ENCODE measurements around the gene VIPR1.

The VIPR1 gene

DNA sequence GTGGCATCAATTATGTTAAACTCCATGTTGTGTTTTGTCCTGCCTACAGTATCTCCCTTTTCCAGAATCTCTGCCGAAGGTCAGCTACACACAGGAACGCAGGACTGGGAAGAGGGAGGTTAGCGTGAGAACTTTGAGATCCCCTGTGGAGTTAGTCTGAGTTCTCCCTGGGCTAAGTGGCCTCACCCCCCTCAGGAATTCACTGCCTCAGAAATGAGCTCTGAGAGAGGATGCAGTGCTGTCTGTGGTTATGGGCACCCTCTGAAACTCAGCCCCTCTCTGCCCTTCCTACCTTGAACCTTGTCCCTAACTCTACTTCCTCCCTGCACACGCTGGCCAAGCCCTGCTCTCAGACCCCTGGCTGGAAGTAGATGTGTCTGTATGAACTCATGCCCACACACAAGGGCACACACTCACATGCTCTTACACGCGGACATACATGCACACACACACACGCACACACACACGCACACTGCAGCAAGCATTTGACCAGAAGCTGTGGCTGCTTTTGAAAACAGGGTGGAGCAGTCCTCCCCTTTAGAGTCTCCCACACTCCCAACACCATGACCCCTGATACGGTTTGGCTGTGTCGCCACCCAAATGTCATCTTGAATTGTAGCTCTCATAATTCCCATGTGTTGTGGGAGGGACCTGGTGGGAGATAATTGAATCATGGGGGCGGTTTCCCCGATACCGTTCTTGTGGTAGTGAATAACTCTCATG is 5.3 kb upstream of the VIPR1 start:
- Histone ChIP-seq H3K9me3 (ENCODE audit: control insufficient read depth, insufficient read depth, low read length) (no peaks in the 10 kb centered on the region), H3K4me1 (ENCODE audit: control insufficient read depth, insufficient read depth, low read length) (peaks cover 9% of the 10 kb centered on the region), H3K4me3 (ENCODE audit: low read depth, low read length) (no peak overlapping the region), H3K36me3 (ENCODE audit: control insufficient read depth, insufficient read depth, low read length) (no peaks in the 10 kb centered on the region), H3K9ac (ENCODE audit: low read depth, low read length) (no peak overlapping the region), H3K27me3 (ENCODE audit: control insufficient read depth, insufficient read depth, low read length) (peaks cover 41% of the 10 kb centered on the region)

GRCh38 chr3:42498034-42498433 is 4.4 kb upstream of the VIPR1 start:
- no peak overlapping the region for H3K4me3 ChIP-seq (ENCODE audit: low read depth, low read length)
- H3K27me3 ChIP-seq (ENCODE audit: control insufficient read depth, insufficient read depth, low read length): peaks cover 44% of the 10 kb centered on the region
- peaks cover 9% of the 10 kb centered on the region for H3K4me1 ChIP-seq (ENCODE audit: control insufficient read depth, insufficient read depth, low read length)
- no peak overlapping the region for H3K9ac ChIP-seq (ENCODE audit: low read depth, low read length)
- H3K9me3 ChIP-seq (ENCODE audit: control insufficient read depth, insufficient read depth, low read length): no peaks in the 10 kb centered on the region
- no peaks in the 10 kb centered on the region for H3K36me3 ChIP-seq (ENCODE audit: control insufficient read depth, insufficient read depth, low read length)

DNA sequence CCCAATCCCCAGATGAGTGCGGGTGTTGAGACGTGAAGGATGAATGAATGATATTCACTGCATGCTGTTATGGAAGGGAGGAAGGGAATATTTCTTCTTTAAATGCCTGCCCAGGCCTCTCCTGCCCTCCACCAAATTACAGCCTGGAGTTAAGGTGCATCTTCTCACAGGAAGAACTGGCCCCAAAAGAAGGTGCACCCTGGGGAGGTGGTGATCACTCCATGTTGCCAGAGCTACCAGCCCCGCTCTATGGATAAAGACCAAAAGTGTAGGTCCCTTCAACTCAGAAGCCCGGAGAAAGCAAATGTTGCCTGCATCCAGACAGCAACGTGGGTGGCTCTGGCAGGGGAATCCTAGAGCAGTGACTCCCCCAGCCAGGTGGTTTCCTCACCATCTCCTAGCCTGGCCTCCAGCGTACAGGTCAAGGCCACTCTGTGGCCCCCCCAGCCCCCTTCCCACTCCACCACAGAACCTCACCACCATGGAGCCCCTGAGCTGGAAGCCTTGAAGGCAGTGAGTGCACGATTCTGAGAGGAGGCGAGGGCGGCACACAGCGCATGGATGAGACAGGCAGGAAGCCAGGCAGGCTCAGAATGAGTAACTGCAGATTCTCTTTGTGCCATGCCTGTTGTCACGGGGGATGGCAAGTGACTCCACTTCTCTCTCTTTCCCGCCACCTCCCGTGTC is 3.5 kb upstream of the VIPR1 start:
- Histone ChIP-seq H3K9me3 (ENCODE audit: control insufficient read depth, insufficient read depth, low read length) (no peaks in the 10 kb centered on the region), H3K27me3 (ENCODE audit: control insufficient read depth, insufficient read depth, low read length) (peaks cover 53% of the 10 kb centered on the region), H3K36me3 (ENCODE audit: control insufficient read depth, insufficient read depth, low read length) (no peaks in the 10 kb centered on the region), H3K9ac (ENCODE audit: low read depth, low read length) (no peak overlapping the region), H3K4me3 (ENCODE audit: low read depth, low read length) (no peak overlapping the region), H3K4me1 (ENCODE audit: control insufficient read depth, insufficient read depth, low read length) (peaks cover 9% of the 10 kb centered on the region)

GRCh38 chr3:42499478-42499871 is 3.0 kb upstream of the VIPR1 start:
- peaks cover 9% of the 10 kb centered on the region for H3K4me1 ChIP-seq (ENCODE audit: control insufficient read depth, insufficient read depth, low read length)
- no peak overlapping the region for H3K4me3 ChIP-seq (ENCODE audit: low read depth, low read length)
- no peaks in the 10 kb centered on the region for H3K36me3 ChIP-seq (ENCODE audit: control insufficient read depth, insufficient read depth, low read length)
- H3K27me3 ChIP-seq (ENCODE audit: control insufficient read depth, insufficient read depth, low read length): peaks cover 55% of the 10 kb centered on the region
- H3K9me3 ChIP-seq (ENCODE audit: control insufficient read depth, insufficient read depth, low read length): no peaks in the 10 kb centered on the region
- no peak overlapping the region for H3K9ac ChIP-seq (ENCODE audit: low read depth, low read length)

DNA sequence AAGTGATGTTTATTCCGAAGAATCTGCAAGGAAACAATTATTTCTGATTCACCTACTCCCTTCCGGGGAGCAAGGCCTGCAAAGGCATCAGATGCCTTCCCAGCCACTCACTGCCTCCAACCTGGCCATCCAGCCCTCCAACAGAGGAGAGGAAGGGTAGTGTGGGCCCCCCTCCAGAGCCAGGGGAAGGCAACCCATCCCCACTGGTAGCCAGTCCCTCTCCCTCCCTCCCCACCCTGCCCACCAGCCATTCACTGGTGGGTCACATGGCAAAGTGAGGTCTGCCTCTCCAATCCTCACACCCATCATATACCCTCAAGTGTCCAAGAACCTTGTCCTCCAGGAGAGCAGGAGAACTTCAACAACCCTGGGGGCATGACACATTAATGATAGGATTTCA is 2.4 kb upstream of the VIPR1 start:
- Histone ChIP-seq H3K9me3 (ENCODE audit: control insufficient read depth, insufficient read depth, low read length) (no peaks in the 10 kb centered on the region), H3K4me3 (ENCODE audit: low read depth, low read length) (no peak overlapping the region), H3K36me3 (ENCODE audit: control insufficient read depth, insufficient read depth, low read length) (no peaks in the 10 kb centered on the region), H3K27me3 (ENCODE audit: control insufficient read depth, insufficient read depth, low read length) (peaks cover 55% of the 10 kb centered on the region), H3K9ac (ENCODE audit: low read depth, low read length) (no peak overlapping the region), H3K4me1 (ENCODE audit: control insufficient read depth, insufficient read depth, low read length) (peaks cover 9% of the 10 kb centered on the region)

DNA sequence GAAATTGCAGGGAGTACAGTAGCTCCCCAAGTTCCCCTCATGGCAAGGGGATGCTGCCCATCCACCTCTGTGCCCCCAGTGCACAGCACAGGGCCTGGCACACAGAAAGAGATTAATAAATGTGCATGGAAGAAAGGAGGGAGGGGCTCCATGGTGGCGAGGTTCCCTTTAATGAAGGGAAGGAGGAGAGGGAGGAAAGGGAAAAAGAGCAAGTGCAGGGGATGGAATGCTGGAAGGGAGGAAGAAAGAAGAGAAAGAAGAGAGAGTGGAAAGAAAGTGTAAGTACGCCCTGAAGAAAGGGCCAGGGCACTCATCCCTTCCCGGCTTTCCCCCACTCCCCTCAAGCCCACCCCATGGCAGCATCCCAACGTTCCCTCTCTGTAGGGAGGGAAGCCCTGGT is 1.5 kb upstream of the VIPR1 start:
- Histone ChIP-seq H3K9me3 (ENCODE audit: control insufficient read depth, insufficient read depth, low read length) (no peaks in the 10 kb centered on the region), H3K4me3 (ENCODE audit: low read depth, low read length) (peak overlapping the region; percentile 63), H3K9ac (ENCODE audit: low read depth, low read length) (no peak overlapping the region), H3K4me1 (ENCODE audit: control insufficient read depth, insufficient read depth, low read length) (peaks cover 9% of the 10 kb centered on the region), H3K36me3 (ENCODE audit: control insufficient read depth, insufficient read depth, low read length) (no peaks in the 10 kb centered on the region), H3K27me3 (ENCODE audit: control insufficient read depth, insufficient read depth, low read length) (peaks cover 55% of the 10 kb centered on the region)

DNA sequence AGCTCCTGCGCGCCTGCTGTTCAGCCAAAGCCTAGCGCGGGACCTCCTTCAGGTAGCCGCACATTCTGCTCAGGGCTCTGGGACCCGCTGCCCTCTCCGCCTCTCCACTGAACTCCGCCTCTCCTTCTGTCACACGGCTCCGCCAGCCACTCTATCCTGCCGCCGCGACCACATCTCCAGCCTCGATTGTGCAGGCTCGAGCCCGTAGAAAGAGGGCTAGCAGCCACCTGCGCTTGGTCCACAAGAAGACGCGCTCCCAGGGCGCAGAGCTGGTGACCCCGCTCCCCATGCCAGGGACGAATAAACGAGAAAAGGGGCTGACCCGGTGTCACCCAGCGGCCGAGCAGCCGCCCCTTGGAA is 1.1 kb upstream of the VIPR1 start:
- Histone ChIP-seq H3K9ac (ENCODE audit: low read depth, low read length) (no peak overlapping the region), H3K4me3 (ENCODE audit: low read depth, low read length) (peak overlapping the region; percentile 63), H3K4me1 (ENCODE audit: control insufficient read depth, insufficient read depth, low read length) (peaks cover 9% of the 10 kb centered on the region), H3K27me3 (ENCODE audit: control insufficient read depth, insufficient read depth, low read length) (peaks cover 55% of the 10 kb centered on the region), H3K36me3 (ENCODE audit: control insufficient read depth, insufficient read depth, low read length) (no peaks in the 10 kb centered on the region), H3K9me3 (ENCODE audit: control insufficient read depth, insufficient read depth, low read length) (no peaks in the 10 kb centered on the region)

- peaks cover 55% of the 10 kb centered on the region for H3K27me3 ChIP-seq (ENCODE audit: control insufficient read depth, insufficient read depth, low read length)
- no peak overlapping the region for H3K9ac ChIP-seq (ENCODE audit: low read depth, low read length)
- H3K4me3 ChIP-seq (ENCODE audit: low read depth, low read length): peak overlapping the region; percentile 63
- H3K9me3 ChIP-seq (ENCODE audit: control insufficient read depth, insufficient read depth, low read length): no peaks in the 10 kb centered on the region
- no peaks in the 10 kb centered on the region for H3K36me3 ChIP-seq (ENCODE audit: control insufficient read depth, insufficient read depth, low read length)
- H3K4me1 ChIP-seq (ENCODE audit: control insufficient read depth, insufficient read depth, low read length): peaks cover 6% of the 10 kb centered on the region
These were observed 588 bp upstream of the VIPR1 start for GRCh38 chr3:42501681-42502428.

GRCh38 chr3:42503251-42503924 is 945 bp downstream of the VIPR1 start:
- H3K4me3 ChIP-seq (ENCODE audit: low read depth, low read length): peak overlapping the region; percentile 63
- peaks cover 3% of the 10 kb centered on the region for H3K4me1 ChIP-seq (ENCODE audit: control insufficient read depth, insufficient read depth, low read length)
- peaks cover 50% of the 10 kb centered on the region for H3K27me3 ChIP-seq (ENCODE audit: control insufficient read depth, insufficient read depth, low read length)
- H3K9me3 ChIP-seq (ENCODE audit: control insufficient read depth, insufficient read depth, low read length): no peaks in the 10 kb centered on the region
- H3K9ac ChIP-seq (ENCODE audit: low read depth, low read length): no peak overlapping the region
- H3K36me3 ChIP-seq (ENCODE audit: control insufficient read depth, insufficient read depth, low read length): no peaks in the 10 kb centered on the region

GRCh38 chr3:42503957-42504333 is 1.5 kb downstream of the VIPR1 start:
- H3K9me3 ChIP-seq (ENCODE audit: control insufficient read depth, insufficient read depth, low read length): no peaks in the 10 kb centered on the region
- H3K27me3 ChIP-seq (ENCODE audit: control insufficient read depth, insufficient read depth, low read length): peaks cover 44% of the 10 kb centered on the region

GRCh38 chr3:42504334-42505127 is 2.1 kb downstream of the VIPR1 start:
- peaks cover 3% of the 10 kb centered on the region for H3K4me1 ChIP-seq (ENCODE audit: control insufficient read depth, insufficient read depth, low read length)
- H3K9ac ChIP-seq (ENCODE audit: low read depth, low read length): no peak overlapping the region
- peaks cover 38% of the 10 kb centered on the region for H3K27me3 ChIP-seq (ENCODE audit: control insufficient read depth, insufficient read depth, low read length)
- H3K4me3 ChIP-seq (ENCODE audit: low read depth, low read length): no peak overlapping the region
- no peaks in the 10 kb centered on the region for H3K36me3 ChIP-seq (ENCODE audit: control insufficient read depth, insufficient read depth, low read length)
- H3K9me3 ChIP-seq (ENCODE audit: control insufficient read depth, insufficient read depth, low read length): no peaks in the 10 kb centered on the region

More at GRCh38 chr3:42503957-42504333, 1.5 kb downstream of the VIPR1 start:
- H3K4me1 ChIP-seq (ENCODE audit: control insufficient read depth, insufficient read depth, low read length): peaks cover 3% of the 10 kb centered on the region
- H3K4me3 ChIP-seq (ENCODE audit: low read depth, low read length): no peak overlapping the region
- no peak overlapping the region for H3K9ac ChIP-seq (ENCODE audit: low read depth, low read length)
- no peaks in the 10 kb centered on the region for H3K36me3 ChIP-seq (ENCODE audit: control insufficient read depth, insufficient read depth, low read length)
